Measurements from ENCODE around the gene TTC22. TPM values are rescaled to one million over a fixed set of nuclear protein-coding genes. Genes with fewer than 3 reads are reported as not detected.
A peak's percentile ranks its signal among the peaks of the same experiment; 100 is the strongest.

Gene TTC22
- total and polyA plus RNA-seq, 8 donors: 4.2 to 65.2 (median 21.6) TPM

- peaks cover 0 to 7% (median 3%) of the 10 kb centered on the region in 4 donors for H3K36me3 ChIP-seq
- 46 to 66% (median 60%) methylated on average over 17 to 18 of the region's 18 CpGs for WGBS, 5 donors
- H3K4me1 ChIP-seq: peaks cover 18 to 67% (median 44%) of the 10 kb centered on the region in 4 donors
- peaks cover 0 to 10% (median 3%) of the 10 kb centered on the region in 4 donors for H3K9me3 ChIP-seq
- no peak overlapping the region for H3K4me3 ChIP-seq
- peak overlapping the region; percentile 40 to 89 (median 61) for H3K27ac ChIP-seq
- H3K27me3 ChIP-seq: peaks cover 0 to 8% (median 4%) of the 10 kb centered on the region in 3 donors
- TF ChIP-seq EP300 (IDR thresholded peaks at IDR 0.05) (no peak), POLR2AphosphoS5 (IDR thresholded peaks at IDR 0.05) (peak in 1 of 3 donors; percentile 71)
- peak; percentile 83 for DNase-seq
- intact Hi-C loops (cut with DNase I; ENCODE audit: low total_unique reads): no loop called here
These were observed 5.2 kb downstream of the TTC22 start for GRCh38 chr1:54795841-54796468.

- Histone ChIP-seq H3K36me3 (peaks cover 0 to 9% (median 3%) of the 10 kb centered on the region in 4 donors), H3K9me3 (peaks cover 0 to 10% (median 3%) of the 10 kb centered on the region in 4 donors), H3K27me3 (peaks cover 0 to 1% (median 0%) of the 10 kb centered on the region in 3 donors), H3K4me1 (peaks cover 12 to 60% (median 37%) of the 10 kb centered on the region in 4 donors), H3K4me3 (no peak overlapping the region), H3K27ac (peak overlapping the region; percentile 16 to 89 (median 61))
- intact Hi-C loops (cut with DNase I; ENCODE audit: low total_unique reads): no loop called here
- TF ChIP-seq POLR2AphosphoS5 (IDR thresholded peaks at IDR 0.05) (no peak), EP300 (IDR thresholded peaks at IDR 0.05) (no peak), CTCF (IDR thresholded peaks at IDR 0.05) (no peak), POLR2A (IDR thresholded peaks at IDR 0.05) (no peak)
- DNase-seq: no peak
- WGBS, 5 donors: 62 to 76% (median 70%) methylated on average over 3 to 4 of the region's 4 CpGs
These were observed 5.8 kb downstream of the TTC22 start for GRCh38 chr1:54795356-54795665.

- WGBS, 5 donors: 47 to 73% (median 59%) methylated on average over 2 to 4 of the region's 4 CpGs
These were observed 6.4 kb downstream of the TTC22 start for GRCh38 chr1:54794451-54795355.

GRCh38 chr1:54792686-54793282 lies 8.3 kb downstream of the TTC22 start:
- Histone ChIP-seq H3K4me3 (no peak overlapping the region), H3K27ac (no peak overlapping the region), H3K36me3 (peaks cover 0 to 9% (median 3%) of the 10 kb centered on the region in 4 donors), H3K4me1 (peaks cover 6 to 38% (median 23%) of the 10 kb centered on the region in 4 donors), H3K27me3 (no peaks in the 10 kb centered on the region), H3K9me3 (peaks cover 0 to 10% (median 3%) of the 10 kb centered on the region in 4 donors)
- 66 to 78% (median 69%) methylated on average over 5 to 7 of the region's 7 CpGs for WGBS, 5 donors
- no peak for TF ChIP-seq POLR2A (IDR thresholded peaks at IDR 0.05)
- TF ChIP-seq POLR2AphosphoS5 (IDR thresholded peaks at IDR 0.05): no peak
- no peak for TF ChIP-seq EP300 (IDR thresholded peaks at IDR 0.05)
- no peak for TF ChIP-seq CTCF (IDR thresholded peaks at IDR 0.05)
- intact Hi-C loops (cut with DNase I; ENCODE audit: low total_unique reads): no loop called here
- peak in 1 of 2 donors; percentile 83 for DNase-seq

More at GRCh38 chr1:54794451-54795355, 6.4 kb downstream of the TTC22 start:
- no peak for TF ChIP-seq EP300 (IDR thresholded peaks at IDR 0.05)
- no peak for TF ChIP-seq CTCF (IDR thresholded peaks at IDR 0.05)
- no peak for TF ChIP-seq POLR2A (IDR thresholded peaks at IDR 0.05)
- no peak for TF ChIP-seq POLR2AphosphoS5 (IDR thresholded peaks at IDR 0.05)
- H3K36me3 ChIP-seq: peaks cover 0 to 9% (median 3%) of the 10 kb centered on the region in 4 donors
- peak; percentile 53 to 75 for DNase-seq
- no peaks in the 10 kb centered on the region for H3K27me3 ChIP-seq
- H3K9me3 ChIP-seq: peaks cover 0 to 10% (median 3%) of the 10 kb centered on the region in 4 donors
- H3K27ac ChIP-seq: peak overlapping the region; percentile 16 to 89 (median 61)
- intact Hi-C loops (cut with DNase I; ENCODE audit: low total_unique reads): no loop called here
- H3K4me1 ChIP-seq: peaks cover 6 to 54% (median 31%) of the 10 kb centered on the region in 4 donors
- H3K4me3 ChIP-seq: no peak overlapping the region
